Natural killer cell (primary cell): Measurements from ENCODE around the gene LARP4B. TPM values are rescaled to one million over a fixed set of nuclear protein-coding genes. Genes with fewer than 3 reads are reported as not detected.
A peak's percentile ranks its signal among the peaks of the same experiment; 100 is the strongest.

Experiments
- ATAC-seq, 3 donors: fragments of 150-1000 bp in 2 of 3; fragments of 200-7000 bp in 1 of 3; cut with Tn5 transposase; 1 replicate in 1 of 3; 2 replicates in 2 of 3; pipeline ENCODE4 v1.10.0; 2021; ENCODE audit warnings: mild to moderate bottlenecking in 2 of 3, moderate library complexity in 2 of 3
- DNase-seq, 2 donors: peaks; one replicate each; pipeline versions ENCODE4 v3.0.0 to v3.0.0-alpha.2; 2013 to 2021; ENCODE audit warnings: mixed read lengths in 1 of 2
- H3K27ac ChIP-seq: one replicate; pipeline ENCODE4 v1.5.1; 2013; ENCODE audit warnings: mild to moderate bottlenecking, low read length
- H3K27me3 ChIP-seq: one replicate; pipeline ENCODE4 v1.6.1; 2013; ENCODE audit warnings: low read length; ENCODE audit not compliant: control insufficient read depth, insufficient read depth
- H3K36me3 ChIP-seq: one replicate; pipeline ENCODE4 v1.6.1; 2013; ENCODE audit warnings: low read length; ENCODE audit not compliant: control insufficient read depth, insufficient read depth
- H3K4me1 ChIP-seq: one replicate; pipeline ENCODE4 v1.6.1; 2013; ENCODE audit warnings: low read length; ENCODE audit not compliant: control insufficient read depth, insufficient read depth
- H3K4me3 ChIP-seq: one replicate; pipeline ENCODE4 v1.5.1; 2013; ENCODE audit warnings: low read length
- H3K9me3 ChIP-seq: one replicate; pipeline ENCODE4 v1.6.1; 2013; ENCODE audit warnings: low read length; ENCODE audit not compliant: control insufficient read depth, insufficient read depth
- H3K27ac Mint-ChIP-seq, 2 donors: one replicate each; pipeline ENCODE4 v1.8.0; 2022; ENCODE audit warnings: mild to moderate bottlenecking in 2 of 2, mixed read lengths in 2 of 2, moderate library complexity in 1 of 2
- H3K27me3 Mint-ChIP-seq, 2 donors: one replicate each; pipeline ENCODE4 v1.8.0; 2022; ENCODE audit warnings: low read depth in 2 of 2, mixed read lengths in 2 of 2
- H3K36me3 Mint-ChIP-seq: one replicate; pipeline ENCODE4 v1.8.0; 2022; ENCODE audit warnings: mixed read lengths
- H3K4me1 Mint-ChIP-seq, 2 donors: one replicate each; pipeline ENCODE4 v1.8.0; 2022; ENCODE audit warnings: mixed read lengths in 2 of 2
- H3K4me3 Mint-ChIP-seq: one replicate; pipeline ENCODE4 v1.8.0; 2022; ENCODE audit warnings: mild to moderate bottlenecking, moderate library complexity, mixed read lengths
- H3K9me3 Mint-ChIP-seq, 2 donors: one replicate each; pipeline ENCODE4 v1.8.0; 2022; ENCODE audit warnings: mixed read lengths in 2 of 2
- CTCF ChIP-seq: fragments of 200-600 bp; IDR thresholded peaks from one replicate; pipeline ENCODE4 v1.8.0; 2022; ENCODE audit warnings: antibody characterized with exemption
- WGBS: methylation state at CpG from one replicate; pipeline ENCODE4 v1.1.7; 2013; ENCODE audit warnings: missing lambda C conversion rate; ENCODE audit not compliant: insufficient coverage; 5-methylcytosine and 5-hydroxymethylcytosine counted together
- intact Hi-C: fragments of 100-400 bp; cut with micrococcal nuclease; formaldehyde crosslinking; loops from one replicate; pipeline ENCODE4 v1.14.2; 2022
- total RNA-seq, 4 donors: library from RNA; stranded (reverse); fragments of 120-200 nt in 1 of 4; gene quantifications; one replicate each; pipeline versions ENCODE4 v1.2.3 to v1.2.4, GENCODE V29; 2013 to 2022

The LARP4B gene
- total RNA-seq, 3 donors from 2014 or later (not counting 1 experiment from before 2014, with no cell fraction given): 75.5 to 95.4 (median 90.2) TPM

DNA sequence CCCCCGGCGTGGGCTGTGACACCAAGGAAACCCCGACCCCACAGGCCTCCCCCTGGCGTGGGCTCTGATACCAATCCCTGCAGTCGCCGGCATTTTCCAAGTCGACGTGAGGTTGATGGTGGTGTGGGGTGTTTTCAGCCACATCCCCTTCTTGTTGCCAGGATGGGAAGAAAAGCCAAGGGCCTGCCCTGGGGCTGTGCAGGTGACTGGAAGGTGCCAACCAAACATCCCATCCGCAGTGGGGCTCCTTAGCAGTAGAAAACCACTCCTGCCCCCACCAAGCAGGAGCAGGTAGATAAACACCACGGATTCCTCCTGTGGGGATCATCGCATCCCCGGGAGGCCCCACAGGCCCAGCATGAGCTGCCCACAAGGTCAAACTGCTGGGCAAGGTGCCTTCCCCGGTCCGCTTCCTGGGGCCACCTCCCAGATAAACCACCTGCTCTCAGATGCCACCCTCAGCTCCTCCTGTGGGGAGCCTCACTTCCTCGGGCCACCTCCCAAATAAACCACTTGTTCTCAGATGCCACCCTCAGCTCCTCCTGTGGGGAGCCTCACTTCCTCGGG, 153.5 kb downstream of the LARP4B start:
- H3K9me3 Mint-ChIP-seq: no peaks in the 10 kb centered on the region
- no peaks in the 10 kb centered on the region for H3K36me3 Mint-ChIP-seq
- peaks cover 0 to 6% of the 10 kb centered on the region in 2 donors for H3K4me1 Mint-ChIP-seq
- 41% methylated on average over 8 of the region's 16 CpGs for whole genome bisulfite sequencing
- H3K27me3 Mint-ChIP-seq: peaks cover 9 to 17% of the 10 kb centered on the region in 2 donors
- no peaks in the 10 kb centered on the region for H3K27me3 ChIP-seq
- ATAC-seq (peak in 1 of 3 donors; percentile 45), DNase-seq (no peak)
- H3K4me3 ChIP-seq: no peak overlapping the region
- TF ChIP-seq CTCF: no peak
- no peaks in the 10 kb centered on the region for H3K36me3 ChIP-seq
- no peaks in the 10 kb centered on the region for H3K4me1 ChIP-seq
- H3K27ac ChIP-seq: no peak overlapping the region
- H3K4me3 Mint-ChIP-seq: peak overlapping the region; percentile 53
- H3K27ac Mint-ChIP-seq: no peak overlapping the region
- intact Hi-C loops: no loop called here
- H3K9me3 ChIP-seq: no peaks in the 10 kb centered on the region

- ATAC-seq: no peak
- Mint-ChIP-seq H3K4me1 (peaks cover 0 to 6% of the 10 kb centered on the region in 2 donors), H3K27me3 (peaks cover 5 to 6% of the 10 kb centered on the region in 2 donors), H3K27ac (no peak overlapping the region), H3K4me3 (no peak overlapping the region), H3K9me3 (no peaks in the 10 kb centered on the region), H3K36me3 (no peaks in the 10 kb centered on the region)
- intact Hi-C loops: no loop called here
- Histone ChIP-seq H3K27me3 (no peaks in the 10 kb centered on the region), H3K4me1 (no peaks in the 10 kb centered on the region), H3K27ac (no peak overlapping the region), H3K36me3 (no peaks in the 10 kb centered on the region), H3K4me3 (no peak overlapping the region), H3K9me3 (no peaks in the 10 kb centered on the region)
- DNase-seq: no peak
- TF ChIP-seq CTCF: no peak
- 94% methylated on average over 17 of the region's 17 CpGs for WGBS
Observed at GRCh38 chr10:776772-777171, 154.7 kb downstream of the LARP4B start.

DNA sequence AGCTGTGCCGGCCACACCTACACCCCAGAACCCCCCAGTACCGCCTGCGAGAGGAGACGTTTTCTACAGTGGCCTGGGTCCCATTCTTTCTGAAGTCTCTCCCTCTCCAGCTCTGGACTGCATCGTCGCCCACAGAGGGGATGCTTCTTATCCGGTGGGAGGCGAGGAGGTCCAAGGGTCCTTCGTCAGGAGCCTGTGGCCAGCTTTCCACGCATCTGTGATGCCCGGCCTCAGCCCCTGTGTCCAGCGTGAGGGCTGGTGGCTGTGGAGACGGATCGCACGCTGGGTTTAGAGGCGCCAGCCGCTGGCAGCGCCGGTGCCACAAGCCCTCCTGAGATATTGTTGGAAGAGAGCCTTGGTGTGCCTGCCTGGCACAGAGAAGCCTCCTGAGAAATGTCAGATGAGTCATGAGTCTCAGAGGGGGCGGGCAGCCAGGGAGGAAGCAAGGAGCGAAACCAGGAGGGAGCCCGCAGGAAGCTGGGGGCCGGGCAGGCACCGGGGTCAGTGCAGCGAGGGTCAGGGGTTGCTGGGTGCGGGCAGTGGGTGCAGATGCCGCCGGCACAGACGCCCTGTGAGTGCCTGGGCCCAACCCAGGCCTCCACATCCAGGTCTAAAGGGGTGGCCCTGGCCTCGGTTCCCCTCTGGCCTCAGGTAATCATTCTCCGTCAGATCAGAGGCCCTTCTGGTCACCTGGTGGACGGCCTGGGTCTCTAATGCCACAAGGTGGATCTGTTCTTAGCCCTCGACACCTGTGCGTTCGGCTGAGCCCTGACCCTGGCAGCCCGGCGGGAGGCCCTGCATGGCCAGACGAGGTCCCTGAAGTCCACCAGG, 156.0 kb downstream of the LARP4B start:
- H3K9me3 Mint-ChIP-seq: no peaks in the 10 kb centered on the region

More for the DNA sequence above, 156.0 kb downstream of the LARP4B start:
- Histone ChIP-seq H3K4me1 (no peaks in the 10 kb centered on the region), H3K36me3 (no peaks in the 10 kb centered on the region), H3K27me3 (no peaks in the 10 kb centered on the region), H3K4me3 (no peak overlapping the region), H3K9me3 (no peaks in the 10 kb centered on the region), H3K27ac (no peak overlapping the region)
- Mint-ChIP-seq H3K27me3 (peaks cover 5 to 6% of the 10 kb centered on the region in 2 donors), H3K4me3 (no peak overlapping the region), H3K36me3 (no peaks in the 10 kb centered on the region), H3K27ac (no peak overlapping the region), H3K4me1 (peaks cover 0 to 6% of the 10 kb centered on the region in 2 donors)
- DNase-seq (no peak), ATAC-seq (no peak)
- WGBS: 88% methylated on average over 38 of the region's 38 CpGs
- TF ChIP-seq CTCF: no peak
- intact Hi-C loops: no loop called here
